Glomerular visceral epithelial cell (primary cell): Measurements from ENCODE around the gene ERG28.

Experiments used
- DNase-seq: peaks from one replicate; pipeline ENCODE4 v3.0.0-alpha.2; 2016; ENCODE audit errors: extremely low spot score

ERG28 gene

GRCh38 chr14:75658957-75659356, 1.7 kb downstream of the ERG28 start:
- no peak for DNase-seq

DNA sequence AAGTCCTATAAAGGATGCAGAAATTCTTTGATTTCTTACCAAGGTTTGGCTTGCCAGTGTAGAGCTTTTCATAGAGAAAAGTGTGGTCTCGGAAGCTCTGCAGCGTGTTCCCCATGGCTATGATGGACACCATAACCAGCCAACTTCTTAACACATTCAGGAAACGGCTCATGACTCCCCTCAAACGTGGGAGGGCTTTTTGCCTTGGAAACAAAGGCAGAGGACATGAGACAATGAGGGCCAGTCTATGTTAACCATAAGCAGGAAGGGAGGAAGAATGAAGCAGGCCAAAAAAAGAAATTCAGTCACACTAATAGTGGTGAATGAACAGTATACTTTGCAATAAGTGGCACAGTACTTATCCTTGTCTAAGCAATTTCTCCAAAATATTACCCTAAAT, 3.3 kb downstream of the ERG28 start:
- DNase-seq: no peak

DNA sequence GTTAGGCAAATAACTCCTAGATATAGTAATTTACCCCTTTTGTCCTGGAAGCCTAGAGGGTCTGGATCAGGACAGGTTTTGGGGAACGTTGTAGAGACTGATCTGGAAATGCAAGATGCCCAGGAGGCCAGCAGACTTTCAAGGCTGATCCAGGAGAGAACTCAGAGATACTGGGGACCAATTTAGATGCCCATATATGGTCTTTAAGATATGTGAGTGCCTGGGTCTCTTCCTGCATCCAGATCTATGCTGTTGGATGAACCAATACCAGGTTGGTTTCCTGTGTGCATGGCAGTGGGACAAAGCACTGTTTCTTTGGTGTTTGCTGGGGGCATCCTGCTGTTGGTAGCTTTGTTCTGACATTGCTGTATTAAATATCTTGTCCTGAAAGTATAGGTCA, 5.4 kb downstream of the ERG28 start:
- DNase-seq: no peak

GRCh38 chr14:75654127-75654732, 6.4 kb downstream of the ERG28 start:
- DNase-seq: peak; percentile 72

DNA sequence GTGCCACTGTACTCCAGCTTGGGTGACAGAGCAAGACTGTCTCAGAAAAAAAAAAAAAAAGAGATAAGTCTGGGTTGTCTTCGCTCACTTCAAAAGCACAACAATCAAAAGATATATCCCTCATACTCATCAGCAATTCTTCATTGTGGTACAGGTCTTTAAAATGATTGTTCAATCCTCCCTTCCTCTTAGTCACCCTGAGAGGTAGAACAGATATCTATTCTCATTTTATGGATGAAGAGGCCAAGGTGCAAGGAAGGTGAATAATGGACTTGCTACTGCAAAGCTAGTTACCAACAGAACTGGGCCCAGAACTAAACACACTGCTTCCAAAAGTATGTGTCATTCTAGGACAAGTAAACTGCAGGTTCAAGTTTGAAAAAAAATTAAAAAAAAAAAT, 7.1 kb downstream of the ERG28 start:
- DNase-seq: no peak

- no peak for DNase-seq
Measured at GRCh38 chr14:75650253-75651058, 10.2 kb downstream of the ERG28 start.

- DNase-seq: no peak
Measured at GRCh38 chr14:75649773-75650172, 10.9 kb downstream of the ERG28 start.

GRCh38 chr14:75649337-75649736, 11.3 kb downstream of the ERG28 start:
- no peak for DNase-seq

DNA sequence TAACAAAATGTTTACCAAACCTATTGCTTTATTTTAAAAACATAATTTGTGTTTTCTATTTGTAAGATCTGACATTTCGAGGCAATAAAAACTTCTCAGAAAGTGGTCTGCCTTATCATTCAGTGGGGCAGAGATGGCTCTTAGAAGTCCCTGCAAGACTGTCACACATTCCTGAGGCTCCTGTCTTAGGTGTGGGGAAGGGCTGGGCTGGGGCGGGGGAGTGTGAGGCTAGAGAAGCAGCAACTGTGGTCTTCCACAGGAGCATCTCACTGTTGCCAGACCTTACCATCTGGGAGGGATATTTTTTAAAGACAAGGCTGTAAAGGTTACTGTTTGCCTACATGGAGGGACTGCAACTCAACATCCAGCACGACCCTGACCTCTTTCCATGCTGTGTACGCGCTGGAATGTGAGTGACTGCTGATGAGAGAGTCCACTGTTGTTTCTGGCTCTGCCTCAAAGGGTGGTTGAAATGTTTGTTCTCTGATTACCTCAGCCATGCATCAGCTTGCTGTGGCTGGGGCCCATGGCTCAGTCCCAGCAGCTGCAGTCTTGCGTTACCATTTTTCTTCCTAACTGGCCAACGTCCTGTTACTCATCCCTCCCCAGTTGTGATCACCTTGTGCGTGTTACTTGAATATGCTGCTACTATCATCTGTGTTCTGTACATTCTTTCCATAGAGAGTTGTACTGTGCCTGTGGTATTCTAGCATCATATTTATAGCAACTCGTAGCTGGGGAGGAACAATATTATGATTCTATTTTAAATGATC, 12.4 kb downstream of the ERG28 start:
- DNase-seq: peak; percentile 96

DNA sequence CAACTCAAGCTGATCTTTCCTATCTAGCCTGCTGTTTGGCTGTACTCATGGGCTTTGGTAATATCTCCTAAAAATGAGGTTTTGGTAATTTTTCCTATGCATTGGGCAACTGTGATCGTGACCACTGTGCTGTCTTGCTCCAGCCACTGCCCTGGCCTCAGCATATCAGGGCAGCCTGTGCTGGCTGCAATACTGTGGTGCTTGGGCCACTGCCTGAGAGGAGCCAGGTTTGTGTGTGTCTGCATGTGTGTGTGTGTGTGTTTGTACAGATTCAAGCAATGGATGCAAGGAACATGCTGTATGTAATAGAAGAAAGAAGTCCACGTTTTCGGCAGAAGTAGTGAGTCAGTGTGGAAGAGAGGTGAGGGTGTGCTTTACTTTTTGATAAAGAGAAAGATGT, 13.0 kb downstream of the ERG28 start:
- peak; percentile 16 for DNase-seq

DNA sequence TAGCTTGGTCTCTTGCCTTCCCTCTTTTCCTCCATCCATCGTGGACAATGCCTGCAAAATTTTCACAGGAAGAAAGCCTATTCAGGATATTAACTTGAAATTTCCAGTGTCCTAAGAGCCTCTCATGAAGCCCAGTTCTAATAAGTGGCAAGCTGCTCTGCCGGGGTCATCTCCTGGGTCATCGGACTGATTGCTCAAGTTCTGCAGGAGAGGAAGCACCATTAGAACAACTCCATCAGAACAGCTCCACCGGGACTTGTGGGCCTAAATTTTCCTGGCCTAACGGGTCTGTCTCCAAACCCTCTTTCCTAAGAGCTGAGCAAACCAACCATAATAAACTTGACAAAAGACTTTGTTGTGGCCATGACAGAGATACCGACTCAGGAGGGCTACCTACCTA, 13.9 kb downstream of the ERG28 start:
- DNase-seq: no peak

GRCh38 chr14:75645056-75645455, 15.6 kb downstream of the ERG28 start:
- no peak for DNase-seq

DNA sequence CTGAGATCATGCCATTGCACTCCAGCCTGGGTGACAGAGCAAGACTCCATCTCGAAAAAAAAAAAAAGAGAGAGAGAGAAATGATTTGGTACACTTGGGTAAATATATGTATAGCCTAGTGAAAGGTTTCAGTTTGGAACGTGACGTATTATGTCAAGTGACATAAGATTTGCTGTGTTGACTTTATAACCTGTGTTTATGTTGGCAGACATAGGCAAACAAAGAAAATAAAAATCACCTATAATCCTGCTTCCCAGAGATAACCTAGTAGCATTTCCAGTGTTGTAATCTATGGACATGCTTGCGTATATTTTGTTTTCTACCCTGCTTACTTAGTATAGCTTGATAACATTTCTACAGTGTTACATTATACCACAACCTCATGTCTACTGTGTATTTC, 16.7 kb downstream of the ERG28 start:
- no peak for DNase-seq

- DNase-seq: no peak
Measured at GRCh38 chr14:75640876-75641275, 19.8 kb downstream of the ERG28 start.

DNA sequence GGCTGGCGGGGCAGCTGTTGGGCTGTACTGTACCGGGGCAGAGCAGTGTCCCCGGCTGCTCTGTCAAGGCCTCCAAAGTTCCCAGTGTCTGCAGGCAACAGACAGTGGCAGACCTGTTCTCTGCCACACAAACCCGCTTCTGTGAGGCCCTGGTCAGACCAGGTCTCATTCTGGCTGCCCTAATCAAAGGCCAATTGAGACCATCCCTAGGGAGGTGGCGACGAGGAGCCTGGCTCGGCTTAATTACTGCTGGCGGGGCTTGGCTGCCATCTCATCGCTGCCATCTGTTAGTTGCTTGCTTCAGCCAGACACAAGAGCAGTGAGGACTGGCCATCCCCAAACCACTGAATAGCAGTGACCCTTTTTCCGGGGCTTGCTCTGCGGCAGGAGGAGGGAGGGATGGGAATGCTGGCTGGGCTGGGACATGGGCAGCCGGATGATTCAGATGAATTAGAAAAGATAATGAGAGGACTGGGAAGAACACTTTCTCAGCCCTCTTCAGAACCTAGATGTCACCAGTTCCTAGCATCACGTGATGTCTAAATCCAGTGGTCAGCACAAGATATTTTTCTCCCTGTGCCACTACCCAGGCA, 24.5 kb downstream of the ERG28 start:
- no peak for DNase-seq

DNA sequence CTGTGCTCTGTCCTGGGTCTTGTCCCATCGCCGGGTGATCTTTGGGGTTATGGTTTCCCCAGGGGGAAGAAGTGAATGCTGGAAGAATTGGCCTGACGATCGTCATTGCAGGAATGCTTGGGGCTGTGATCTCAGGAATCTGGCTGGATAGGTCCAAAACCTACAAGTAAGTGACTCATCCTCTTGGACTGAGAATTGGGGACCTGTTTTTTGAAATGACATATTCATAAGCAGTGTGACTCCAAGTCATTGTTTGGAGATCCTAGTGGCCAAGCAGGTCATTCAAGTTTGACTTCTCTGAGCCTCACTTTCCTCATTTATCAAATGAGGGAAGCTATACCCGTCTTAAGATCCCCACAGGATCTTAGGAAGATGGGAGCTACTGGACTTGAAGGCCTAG, 25.8 kb downstream of the ERG28 start:
- no peak for DNase-seq

- DNase-seq: no peak
Measured at GRCh38 chr14:75631453-75631831, 29.2 kb downstream of the ERG28 start.

- DNase-seq: no peak
Measured at GRCh38 chr14:75630695-75631452, 29.8 kb downstream of the ERG28 start.

DNA sequence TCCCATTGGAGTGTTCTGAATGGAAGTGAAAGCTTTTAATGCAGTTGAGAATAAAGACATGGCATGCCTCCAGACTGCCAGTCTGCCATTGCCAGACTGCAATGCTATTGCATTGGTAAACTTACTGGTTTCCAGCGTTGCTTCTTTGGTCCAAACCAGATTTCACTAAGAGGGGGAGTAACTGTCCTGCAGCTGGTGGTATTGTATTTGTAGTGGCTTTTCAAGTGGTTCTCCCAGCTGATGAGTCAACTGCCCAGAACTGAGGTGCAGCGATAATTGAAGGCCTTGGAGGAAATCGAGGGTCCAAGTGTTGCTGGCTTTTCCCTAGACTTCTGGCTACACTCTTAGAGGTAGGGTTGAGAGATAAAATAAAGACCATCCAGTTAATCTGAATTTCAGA, 31.9 kb downstream of the ERG28 start:
- DNase-seq: no peak

DNA sequence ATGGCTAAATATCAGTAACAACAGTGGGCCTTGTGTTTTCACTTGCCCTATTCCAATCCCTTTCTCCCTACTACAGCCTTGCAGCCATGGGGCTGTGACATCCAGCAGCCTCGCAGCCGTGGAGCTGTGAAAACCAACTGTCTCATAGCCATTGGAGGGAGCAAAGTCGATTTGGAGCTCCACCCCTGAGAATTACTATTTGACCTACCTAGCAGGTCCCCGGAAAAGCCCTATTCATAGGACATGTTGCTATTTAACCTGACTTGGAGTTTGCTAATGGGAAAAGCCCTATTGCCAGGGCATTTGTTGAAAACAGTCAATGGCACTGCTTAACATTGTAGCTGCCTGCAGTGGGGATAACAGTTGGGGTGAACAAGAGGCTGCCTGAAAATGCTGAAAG, 33.3 kb downstream of the ERG28 start:
- no peak for DNase-seq

DNA sequence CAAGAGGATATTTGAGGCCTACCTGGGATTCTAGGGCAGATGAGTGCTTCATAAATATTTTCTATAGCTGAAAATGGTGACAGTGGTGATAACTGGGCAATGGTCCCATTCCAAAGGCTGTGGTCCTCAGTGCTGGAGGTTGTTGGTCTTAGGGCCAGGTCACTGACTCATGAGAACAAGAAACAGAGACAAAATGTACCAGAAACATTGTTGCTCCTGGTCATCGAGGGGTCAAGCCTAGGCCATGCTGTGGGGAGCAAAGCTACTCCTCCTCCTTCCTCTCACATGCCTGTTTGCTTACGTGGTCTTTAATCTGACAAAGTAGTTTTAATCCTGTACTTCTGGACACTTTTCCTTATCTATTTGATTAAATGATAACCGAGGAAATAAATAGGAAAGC, 33.8 kb downstream of the ERG28 start:
- no peak for DNase-seq

DNA sequence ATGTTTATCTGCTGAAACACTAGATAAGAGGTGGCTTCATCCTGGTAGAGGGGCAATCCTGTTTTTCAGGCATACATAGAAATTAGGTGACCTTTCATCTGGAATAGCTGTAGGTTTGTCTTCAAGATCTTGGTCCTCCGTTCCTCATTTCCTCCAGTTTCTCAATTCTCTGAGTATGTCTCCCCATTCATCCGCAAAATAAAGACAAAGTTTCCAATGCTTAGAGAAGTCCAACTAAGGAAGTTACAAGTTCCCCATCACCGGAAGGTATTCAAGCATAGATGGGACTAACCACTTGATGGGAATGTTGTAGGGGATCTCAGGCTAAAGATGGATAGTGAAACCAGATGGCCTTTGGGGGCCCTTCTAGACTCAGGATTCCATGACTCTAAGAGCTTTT, 34.3 kb downstream of the ERG28 start:
- DNase-seq: no peak
